ENCODE results near the gene LAPTM5. TPM values are rescaled to one million over a fixed set of nuclear protein-coding genes. Genes with fewer than 3 reads are reported as not detected.

LAPTM5 gene
- total RNA-seq, 1 experiment from 2014 or later: 0.15 TPM

DNA sequence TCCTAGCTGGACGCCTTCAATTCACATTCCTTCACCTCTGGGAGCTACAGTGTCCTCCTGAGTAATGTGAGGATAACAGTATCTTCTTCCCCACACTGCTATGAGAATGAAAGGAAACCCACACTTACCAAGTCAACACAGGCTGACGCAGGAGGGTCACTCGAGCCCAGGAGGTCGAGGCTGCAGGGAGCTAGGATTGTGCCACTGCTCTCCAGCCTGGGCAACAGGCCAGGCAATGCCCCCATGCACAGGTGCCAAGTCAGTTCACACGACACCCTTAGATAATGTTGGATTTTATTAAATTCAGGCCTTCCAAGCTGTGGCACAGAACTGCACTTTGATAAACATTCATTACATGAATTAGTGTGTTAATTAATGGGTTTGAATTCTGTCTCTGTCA, 66.1 kb downstream of the LAPTM5 start:
- Histone ChIP-seq H3K23me2 (ENCODE audit: insufficient read length, low read depth, low read length, poor library complexity, severe bottlenecking) (no peaks in the 10 kb centered on the region), H3K4me1 (ENCODE audit: insufficient read depth, low read length) (peaks cover 11% of the 10 kb centered on the region), H2BK20ac (ENCODE audit: low read depth, low read length, poor library complexity, severe bottlenecking) (no peak overlapping the region), H3K4ac (ENCODE audit: low read depth, low read length) (no peak overlapping the region), H4K8ac (replicated peaks; ENCODE audit: insufficient read length, low read depth, low read length) (no peak overlapping the region), H3K56ac (ENCODE audit: insufficient read length, low read depth, low read length) (no peak overlapping the region), H2BK15ac (ENCODE audit: low read depth, low read length) (no peak overlapping the region), H3T11ph (ENCODE audit: low read length) (no peak overlapping the region), H2BK120ac (ENCODE audit: low read depth, low read length, poor library complexity, severe bottlenecking) (no peak overlapping the region), H3K27me3 (ENCODE audit: insufficient read depth, low read length) (no peaks in the 10 kb centered on the region), H3K4me2 (ENCODE audit: insufficient read depth, insufficient read length, low read length) (no peak overlapping the region), H3K18ac (ENCODE audit: insufficient read length, low read depth, low read length) (no peak overlapping the region), H2AFZ (ENCODE audit: low read length) (no peak overlapping the region), H4K20me1 (ENCODE audit: control insufficient read depth, insufficient read depth, insufficient read length) (no peaks in the 10 kb centered on the region), H3K9ac (ENCODE audit: extremely low read depth, insufficient read length, low read length) (no peak overlapping the region), H3K23ac (ENCODE audit: insufficient read length, low read depth, low read length) (no peak overlapping the region), H3K27ac (ENCODE audit: insufficient read length, low read depth, low read length) (no peak overlapping the region), H4K5ac (ENCODE audit: insufficient read length, low read depth, low read length) (no peak overlapping the region), H3K79me2 (ENCODE audit: insufficient read depth, low read length) (no peaks in the 10 kb centered on the region), H3K14ac (ENCODE audit: insufficient read depth, low read length) (no peak overlapping the region), H4K91ac (ENCODE audit: insufficient read length, low read depth, low read length) (no peak overlapping the region), H2AK5ac (ENCODE audit: insufficient read length, low read length) (no peak overlapping the region), H3K79me1 (ENCODE audit: insufficient read depth, low read depth, low read length, poor library complexity, severe bottlenecking) (no peaks in the 10 kb centered on the region), H3K9me3 (ENCODE audit: control insufficient read depth, low read depth, low read length) (no peaks in the 10 kb centered on the region), H2BK12ac (ENCODE audit: insufficient read length, low read depth, low read length) (no peak overlapping the region), H2BK5ac (ENCODE audit: insufficient read length, low read length) (no peak overlapping the region)
- WGBS (ENCODE audit: extremely low coverage, insufficient read length, low lambda C conversion rate): no CpG with 5 or more reads among the region's 5 CpGs
- Mint-ChIP-seq H3K36me3 (ENCODE audit: insufficient read depth in 1 of 3, low read depth in 3 of 3) (no peaks in the 10 kb centered on the region), H3K27ac (peak overlapping the region in 1 of 3 experiments; percentile 11; a peak in 1 of 7 replicates), H3K27me3 (ENCODE audit: low read depth) (peaks cover 10% of the 10 kb centered on the region), H3K4me3 (no peak overlapping the region), H3K4me1 (peaks cover 16 to 50% of the 10 kb centered on the region in 2 experiments), H3K9me3 (no peaks in the 10 kb centered on the region)
- DNase-seq: no peak
- TF ChIP-seq CTCF (conservative IDR thresholded peaks at IDR 0.05): no peak
